HG02970 (cell line): ENCODE measurements around the gene SEMA5A.

Experiments used
- ATAC-seq: cut with Tn5 transposase; IDR thresholded peaks from one replicate; pipeline ENCODE4 v1.9.1; 2021; ENCODE audit warnings: mild to moderate bottlenecking, moderate library complexity, moderate number of reproducible peaks; ENCODE audit not compliant: unreplicated experiment, low FRiP score

The SEMA5A gene

DNA sequence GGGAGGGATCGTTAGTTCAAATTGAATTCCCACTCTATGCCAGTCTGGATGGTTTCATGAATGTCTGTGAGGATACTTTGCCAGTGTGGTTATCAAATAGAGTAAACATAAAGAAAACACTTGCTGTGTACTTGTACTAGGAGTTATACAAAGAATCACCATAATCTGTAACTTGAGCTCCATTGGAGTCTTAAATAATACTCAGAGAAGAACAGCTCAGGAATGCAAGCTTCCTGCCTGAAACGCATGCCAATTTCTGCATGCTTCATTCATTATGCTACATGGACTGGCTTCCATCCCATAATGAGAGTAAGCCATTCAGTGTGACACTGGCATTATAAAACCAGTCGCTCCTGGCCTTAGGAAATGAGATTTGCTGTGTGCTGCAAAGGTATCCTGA lies 351.4 kb downstream of the SEMA5A start:
- ATAC-seq: no peak

DNA sequence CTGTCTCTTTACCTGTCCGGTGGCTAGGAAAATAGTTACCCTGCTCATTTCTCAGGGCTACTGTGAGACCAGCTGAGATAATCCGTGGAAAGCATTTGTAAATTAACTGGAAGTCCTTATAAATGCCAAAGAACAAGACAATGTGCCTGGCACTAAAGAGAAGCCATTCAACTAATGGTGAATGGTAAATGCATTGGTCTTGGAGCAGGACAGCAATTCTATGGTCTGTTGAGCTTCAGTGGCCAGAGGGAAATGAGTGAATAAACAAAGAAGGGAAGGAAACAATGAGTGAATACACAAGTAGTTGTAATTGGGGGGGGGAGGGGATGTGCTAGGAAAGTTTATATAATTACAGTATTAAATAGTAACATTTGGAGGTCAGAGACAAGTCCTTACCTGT lies 353.6 kb downstream of the SEMA5A start:
- no peak for ATAC-seq

DNA sequence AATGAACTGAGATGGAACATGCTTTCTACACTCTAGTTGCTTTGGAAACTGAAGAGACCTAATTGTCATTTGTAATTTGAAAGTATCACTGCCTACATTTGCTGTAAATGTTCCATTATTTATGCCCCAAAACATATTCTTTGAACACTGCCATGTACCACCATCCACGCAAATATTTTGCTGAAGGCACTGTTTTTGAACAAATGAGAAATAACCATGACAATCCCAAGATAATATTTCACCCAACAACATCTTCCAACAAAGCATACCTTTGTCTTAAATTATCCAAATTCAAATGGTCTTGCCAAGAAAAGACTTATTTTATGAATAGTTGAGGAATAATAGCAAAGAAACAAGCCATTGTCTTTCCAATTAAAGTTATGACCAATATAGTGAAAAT lies 356.2 kb downstream of the SEMA5A start:
- no peak for ATAC-seq

DNA sequence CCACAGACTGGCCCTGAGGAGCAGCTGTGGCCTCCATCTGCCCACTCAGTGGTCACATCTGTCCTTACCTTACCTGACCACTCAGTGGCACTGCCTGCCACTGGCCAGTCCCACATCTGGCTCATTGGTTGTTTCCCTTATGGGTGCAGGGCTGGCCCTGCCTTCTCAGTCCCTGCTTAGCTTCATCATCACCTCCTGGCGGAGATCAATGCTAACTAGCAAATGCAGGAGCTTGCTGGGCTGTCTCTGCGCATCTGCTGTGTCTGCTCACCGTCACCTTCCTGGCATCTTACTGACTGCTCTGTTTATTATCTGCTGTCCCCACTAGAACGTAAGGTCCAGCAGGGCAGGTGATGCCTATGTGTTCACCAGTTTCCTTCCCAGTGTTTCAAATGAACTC lies 356.9 kb downstream of the SEMA5A start:
- ATAC-seq: no peak

DNA sequence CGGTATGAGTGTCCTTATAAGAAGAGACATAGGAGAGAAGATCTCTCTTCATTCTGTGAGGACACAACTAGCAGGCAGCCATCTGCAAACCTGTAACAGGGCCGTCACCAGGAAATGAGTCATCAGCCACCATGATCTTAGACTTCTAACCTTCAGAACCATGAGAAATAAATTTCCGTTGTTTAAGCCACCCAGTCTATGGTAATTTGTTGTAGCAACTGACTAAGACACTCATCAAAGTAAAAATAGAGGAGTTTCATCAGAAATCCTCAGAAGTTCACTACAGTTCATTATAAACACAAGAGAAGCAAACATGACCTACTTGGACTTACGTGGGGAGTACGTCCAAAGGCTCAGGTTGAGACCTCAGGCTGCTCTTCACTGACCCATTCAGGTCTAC lies 357.7 kb downstream of the SEMA5A start:
- ATAC-seq: no peak

DNA sequence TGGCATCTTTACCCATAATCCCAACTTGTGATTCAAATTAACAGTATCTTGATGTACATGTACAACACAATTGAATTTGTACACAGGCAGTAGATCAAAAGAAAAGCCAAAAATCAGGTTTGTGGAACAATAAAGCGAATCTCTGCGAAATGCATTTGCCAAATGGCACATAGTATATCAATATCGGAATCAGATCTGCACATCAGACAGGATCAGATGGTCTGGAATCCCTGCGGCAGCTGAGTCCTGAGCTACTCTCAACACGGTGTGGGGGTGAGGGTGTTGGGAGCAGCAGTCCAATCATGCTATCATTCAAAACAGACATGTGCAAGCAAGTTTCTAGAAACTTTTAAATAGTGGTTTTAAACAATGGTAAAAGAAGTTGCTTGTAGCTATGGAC lies 358.3 kb downstream of the SEMA5A start:
- ATAC-seq: no peak

DNA sequence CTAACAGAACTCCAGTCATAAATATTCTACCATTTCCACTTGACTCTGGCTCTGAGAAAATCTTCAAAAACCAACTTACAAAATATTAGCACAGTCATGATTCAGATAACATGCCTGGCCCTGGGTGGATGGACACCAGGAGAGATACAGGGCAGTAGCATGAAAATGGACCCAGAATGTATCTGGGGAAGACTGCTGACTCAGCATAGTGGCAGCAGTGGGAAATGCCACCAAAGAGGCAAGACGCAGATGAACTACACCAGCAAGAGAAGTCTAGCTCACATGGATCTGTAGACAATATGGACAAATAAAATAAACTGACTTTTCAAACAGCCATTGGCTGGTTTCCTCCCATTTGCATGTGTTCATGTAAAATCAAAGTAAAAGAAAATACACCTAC lies 359.8 kb downstream of the SEMA5A start:
- no peak for ATAC-seq

DNA sequence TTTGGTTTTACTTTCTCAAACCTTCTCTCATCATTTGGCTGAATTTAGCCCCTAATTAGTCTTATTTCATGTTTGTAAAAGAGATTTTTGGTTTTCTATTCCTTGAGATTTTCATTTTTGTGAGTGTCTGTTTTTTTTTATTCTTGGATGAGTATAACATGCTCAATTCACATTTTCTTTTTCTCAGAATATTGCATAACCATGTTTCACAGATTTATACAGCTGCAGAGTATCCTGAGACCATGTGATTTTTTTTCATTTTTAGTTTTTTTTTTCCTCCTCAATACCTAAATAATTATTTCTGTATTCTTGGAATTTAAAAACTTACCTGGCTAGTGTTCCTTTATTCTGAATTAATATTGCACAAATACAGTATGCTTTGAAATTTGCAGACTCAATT lies 361.9 kb downstream of the SEMA5A start:
- no peak for ATAC-seq

DNA sequence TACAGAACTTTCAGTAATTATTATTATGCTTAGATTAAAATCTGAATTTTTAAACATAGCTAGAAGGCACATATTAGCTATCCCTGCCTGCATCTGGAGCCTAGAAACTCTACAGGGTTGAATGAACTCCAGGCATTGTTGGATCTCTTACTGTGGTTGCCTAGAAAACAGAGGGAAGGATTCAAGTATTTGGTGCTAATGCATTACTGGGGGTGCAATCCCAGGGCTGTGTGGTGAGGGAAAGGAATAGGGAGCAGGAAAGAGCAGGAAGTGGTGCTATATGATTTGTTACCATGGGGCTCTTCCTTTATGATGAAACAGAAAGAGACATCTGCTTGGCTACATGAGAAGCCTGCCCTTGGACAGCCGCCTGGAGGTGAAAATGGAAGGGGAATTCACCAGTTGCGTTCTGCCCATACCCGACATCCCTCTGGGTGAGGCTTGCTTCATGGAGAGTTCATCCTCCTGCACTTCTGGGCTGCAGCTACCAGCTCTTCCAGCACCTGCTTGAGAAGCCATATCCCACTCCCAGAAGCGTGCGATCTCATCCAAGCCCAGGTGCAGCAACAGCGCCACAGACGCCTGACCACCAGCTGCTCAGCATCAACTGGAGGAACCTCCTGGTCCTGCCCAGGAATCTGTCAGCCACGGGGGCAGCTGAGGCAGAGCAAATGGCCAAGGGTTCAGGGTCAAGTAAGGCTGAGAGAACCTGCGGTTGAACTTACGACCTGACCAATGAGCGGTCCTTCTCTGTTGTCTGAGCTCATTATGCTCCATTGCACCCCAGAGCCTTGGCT lies 362.8 kb downstream of the SEMA5A start:
- ATAC-seq: no peak

DNA sequence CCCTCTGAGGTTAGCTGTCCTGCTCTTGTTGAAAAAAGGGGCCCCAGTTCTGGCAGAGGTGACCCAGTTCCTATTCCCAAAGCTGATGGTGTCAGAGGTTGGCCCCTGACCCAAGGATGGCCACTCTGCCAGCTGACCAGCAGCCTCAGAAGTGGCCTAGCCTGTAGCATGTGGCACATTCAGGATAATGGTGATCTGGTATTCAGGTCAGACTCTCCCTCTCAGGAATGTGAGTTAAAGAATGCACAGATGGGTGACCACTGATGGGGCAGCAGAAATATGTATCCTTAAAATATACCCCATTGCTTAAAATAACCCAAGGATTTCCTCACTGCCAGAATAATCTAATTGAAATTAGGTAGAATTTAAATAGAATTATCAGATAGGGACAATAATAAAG lies 369.2 kb downstream of the SEMA5A start:
- no peak for ATAC-seq

DNA sequence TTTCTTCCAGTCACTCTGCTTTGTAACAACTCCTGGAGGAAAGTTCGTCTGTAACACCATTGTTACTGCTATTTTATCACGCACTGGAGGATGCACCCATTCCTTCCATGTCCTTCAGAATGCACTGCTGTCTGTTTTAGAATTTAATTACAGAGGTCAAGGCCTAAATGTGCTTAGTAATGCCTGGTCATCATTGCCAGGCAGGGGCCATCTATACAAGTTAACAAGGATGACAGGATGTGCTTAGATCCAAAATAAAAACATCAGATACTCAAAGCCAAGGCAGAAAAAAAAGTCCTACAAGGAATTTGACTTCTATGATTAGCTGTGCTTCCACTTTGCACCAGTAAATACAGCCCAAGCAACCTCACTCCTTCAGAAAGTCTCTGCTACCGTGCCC lies 371.4 kb downstream of the SEMA5A start:
- no peak for ATAC-seq

DNA sequence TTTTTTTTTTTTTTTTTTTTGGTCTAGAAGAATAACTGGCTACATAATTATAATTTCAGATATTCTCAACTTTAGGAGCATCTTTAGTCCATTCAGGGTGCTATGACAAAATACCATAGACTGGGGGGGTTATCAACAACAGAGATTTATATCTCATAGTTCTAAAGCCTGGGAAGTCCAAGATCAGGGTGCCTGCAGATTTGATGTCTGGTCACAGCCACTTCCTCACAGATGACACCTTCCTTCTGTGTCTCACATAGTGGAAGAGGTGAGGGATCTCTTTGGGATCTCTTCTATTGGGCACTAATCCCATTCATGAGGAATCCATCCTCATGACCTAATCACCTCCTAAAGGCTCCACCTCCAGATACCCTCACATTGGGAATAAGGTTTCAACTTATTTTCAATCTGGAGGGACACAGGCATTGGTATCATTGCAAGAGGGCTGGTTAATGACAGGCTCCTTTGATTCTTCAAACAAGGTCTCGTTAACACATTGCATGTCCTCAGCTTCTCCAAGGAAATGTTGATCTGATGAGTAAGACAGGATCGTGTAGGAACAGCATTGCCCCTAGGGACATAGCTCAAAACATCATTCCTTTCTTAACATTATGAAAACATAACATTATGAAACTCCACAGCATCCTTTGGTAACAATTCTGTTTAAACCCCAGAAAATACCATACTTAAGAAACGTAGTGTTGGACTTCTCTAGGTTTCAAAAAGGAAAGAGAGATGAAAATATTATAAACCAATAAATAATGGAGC lies 372.4 kb downstream of the SEMA5A start:
- ATAC-seq: no peak

DNA sequence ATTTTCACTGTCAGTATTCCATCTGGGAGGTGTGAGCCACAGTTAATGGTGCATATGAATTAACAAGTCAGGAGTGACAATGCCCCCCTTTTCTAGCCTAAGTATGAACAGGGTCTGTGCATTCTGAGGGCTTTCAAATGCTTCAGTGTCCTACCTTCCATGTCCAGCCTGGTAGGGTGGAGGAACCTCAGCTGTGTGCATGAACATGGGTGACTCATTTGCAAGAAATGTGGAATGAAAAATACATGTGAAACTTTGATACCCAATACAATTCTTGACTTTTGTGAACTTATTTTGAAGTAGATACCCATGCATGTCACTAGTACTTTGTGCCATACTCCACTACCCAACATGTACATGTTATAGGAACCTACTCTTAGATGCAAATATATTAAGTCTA lies 375.8 kb downstream of the SEMA5A start:
- ATAC-seq: no peak

DNA sequence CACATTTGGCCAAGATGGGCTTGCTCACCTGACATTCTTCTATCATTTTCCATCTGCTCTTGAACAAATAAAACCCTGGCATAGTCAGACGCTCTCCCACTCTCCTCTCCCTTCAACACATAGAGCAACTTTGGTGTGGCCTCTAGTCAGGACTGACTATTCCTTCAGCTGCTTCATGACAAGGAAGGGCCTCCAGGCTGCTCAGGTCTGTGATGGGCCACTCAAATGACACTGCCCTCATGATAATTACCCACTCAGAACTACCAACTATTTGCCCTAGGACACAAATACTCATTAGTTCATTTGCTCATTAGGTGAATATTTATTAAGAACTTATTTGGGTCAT lies 376.3 kb downstream of the SEMA5A start:
- ATAC-seq: no peak

DNA sequence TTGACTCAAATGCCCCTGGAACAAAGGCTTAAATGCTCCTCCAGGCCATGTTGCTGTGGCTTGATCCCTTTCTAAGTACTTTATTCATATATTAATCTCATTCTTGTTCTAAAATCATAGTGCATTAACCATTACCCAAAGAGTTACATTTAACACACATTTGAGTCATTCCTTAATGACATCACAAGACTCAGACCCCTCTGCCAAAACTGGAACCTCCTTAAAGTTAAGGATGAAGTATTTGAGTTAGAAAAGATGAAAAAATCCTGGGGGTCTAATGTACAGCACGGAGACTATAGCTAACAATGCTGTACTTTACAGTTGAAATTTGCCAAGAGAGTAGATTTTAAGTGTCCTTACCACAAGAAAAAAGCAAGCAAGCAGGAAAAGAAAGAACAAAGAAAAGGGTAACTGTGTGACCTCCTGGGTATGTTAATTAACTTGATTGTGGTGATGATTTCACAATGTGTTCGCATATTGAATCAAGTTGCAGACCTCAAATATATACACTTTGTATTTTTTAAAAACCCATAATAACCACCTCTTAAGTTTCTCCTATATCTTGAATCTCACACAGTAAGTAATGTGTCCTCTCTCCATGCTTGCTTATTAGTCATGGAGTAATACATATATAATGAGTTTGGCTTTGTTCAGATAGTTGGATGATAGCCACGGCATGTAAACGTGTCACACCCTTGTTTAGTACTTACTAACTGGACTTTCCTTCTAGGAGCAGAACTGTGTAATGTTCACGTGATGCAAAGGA lies 376.9 kb downstream of the SEMA5A start:
- no peak for ATAC-seq

DNA sequence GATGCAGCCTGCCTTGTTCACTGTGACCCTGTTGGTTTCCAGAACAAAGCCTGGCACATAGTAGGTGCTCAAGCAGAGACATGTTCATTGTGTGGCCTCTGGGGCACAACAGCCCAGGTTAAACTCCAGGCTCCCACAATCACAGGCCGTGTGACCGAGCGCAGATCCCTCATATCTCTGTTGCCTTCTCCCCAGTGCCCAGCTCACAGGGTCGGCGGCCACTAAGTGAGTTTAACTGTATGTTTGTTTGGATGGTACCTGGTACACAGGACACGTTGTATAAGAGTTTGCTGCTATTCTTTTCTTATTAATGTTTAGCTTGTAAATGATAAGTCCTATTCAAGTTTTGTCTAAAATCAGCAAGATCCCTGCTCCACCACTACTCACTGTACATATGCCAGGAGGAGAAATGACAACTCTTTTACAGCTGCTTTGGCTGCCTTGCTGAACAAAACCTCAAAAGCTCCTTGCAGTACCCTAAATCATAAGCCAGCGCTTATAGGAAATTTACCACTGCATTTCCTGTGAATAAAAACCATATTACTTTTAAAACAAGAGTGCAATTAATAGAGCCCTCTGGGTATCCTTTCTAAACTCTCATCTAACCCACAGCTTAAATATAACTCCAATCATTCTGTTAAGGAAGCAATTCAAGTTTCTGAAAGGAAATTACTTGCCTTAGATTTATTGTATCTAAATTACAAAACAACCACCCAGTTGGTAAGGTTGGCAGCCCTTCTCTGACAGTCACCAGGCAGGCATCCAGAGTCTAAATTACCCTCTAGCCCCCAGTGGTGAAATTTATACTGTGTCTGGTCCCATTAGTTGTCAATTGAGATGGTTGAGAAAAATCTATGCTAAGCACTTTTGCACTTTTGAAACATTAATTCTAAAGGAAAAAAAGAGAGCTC lies 379.4 kb downstream of the SEMA5A start:
- no peak for ATAC-seq

DNA sequence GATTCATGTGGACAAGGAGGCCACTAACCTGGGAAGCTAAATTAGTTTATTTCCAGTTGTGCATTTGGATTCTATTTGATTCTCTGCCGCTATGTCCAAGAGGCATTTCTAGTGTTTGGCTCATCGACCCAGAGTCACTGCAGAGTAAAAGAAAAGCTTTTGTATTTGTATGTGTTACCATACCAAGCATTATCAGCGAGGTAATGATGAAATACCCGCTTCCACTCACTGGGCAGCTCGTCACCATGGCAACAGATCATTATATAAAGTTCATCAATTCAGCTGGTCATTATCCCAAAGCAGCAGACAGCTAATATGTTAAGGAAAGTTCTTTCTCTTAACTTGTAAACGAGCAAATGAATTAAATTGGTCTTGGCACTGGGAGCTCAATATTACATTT lies 380.3 kb downstream of the SEMA5A start:
- ATAC-seq: no peak

DNA sequence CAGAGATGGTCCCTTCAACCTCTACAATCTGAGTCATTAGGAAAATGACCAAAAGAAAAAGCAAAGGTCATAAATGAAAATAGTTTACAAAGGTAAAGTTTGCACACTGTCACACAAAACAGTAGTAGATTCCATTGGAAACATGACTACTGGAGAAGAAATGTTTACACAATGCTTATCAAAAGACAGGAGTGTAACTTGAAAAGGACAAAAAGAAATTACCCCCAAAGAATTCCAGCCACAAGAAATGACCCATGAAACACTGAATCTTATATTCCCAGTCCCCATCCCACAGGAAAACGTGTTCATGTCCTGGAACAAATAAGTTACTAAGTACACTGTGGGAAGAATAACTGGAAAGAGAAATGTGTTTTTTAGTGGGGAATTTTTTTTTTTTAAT lies 385.1 kb downstream of the SEMA5A start:
- ATAC-seq: no peak

DNA sequence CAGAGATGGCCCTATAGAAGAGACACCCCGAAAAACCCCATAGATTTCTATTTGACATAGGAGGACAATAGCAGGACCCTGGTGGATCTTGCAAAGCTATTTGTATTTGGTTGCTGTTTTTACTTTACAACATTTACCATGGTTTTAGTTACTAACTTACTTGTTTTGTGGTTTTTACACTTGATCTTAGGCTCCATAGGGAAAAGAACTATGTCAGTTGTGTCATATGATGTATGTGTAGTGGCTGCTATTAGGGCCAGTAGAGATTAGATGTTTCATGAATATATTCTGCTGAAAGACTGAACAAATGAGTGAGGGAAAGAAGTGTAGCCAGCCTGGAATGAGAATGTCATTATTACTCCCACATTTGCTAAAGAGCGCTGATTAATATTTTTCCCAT lies 388.1 kb downstream of the SEMA5A start:
- no peak for ATAC-seq

DNA sequence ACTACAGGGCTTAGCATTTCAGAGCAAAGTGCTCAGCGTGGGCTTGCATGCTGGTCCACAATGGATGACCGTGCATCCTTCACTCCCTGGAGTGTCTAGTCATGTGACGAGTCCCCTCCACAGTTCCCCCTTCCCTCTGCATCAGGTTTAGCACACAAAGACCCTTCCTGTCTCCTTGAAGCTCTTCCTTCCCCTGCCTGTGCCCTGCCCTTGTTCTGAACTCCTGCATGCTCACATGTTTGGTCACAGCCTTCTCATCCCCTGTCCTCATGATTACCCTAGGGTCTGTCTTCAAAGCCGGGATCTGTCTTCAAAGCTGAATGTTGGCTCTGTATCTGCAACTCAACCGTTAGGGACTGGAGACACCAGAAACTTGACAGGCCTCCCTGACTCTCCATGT lies 388.9 kb downstream of the SEMA5A start:
- ATAC-seq: no peak
